HepG2 (cell line): ENCODE measurements around the gene MPC1. TPM values are rescaled to one million over a fixed set of nuclear protein-coding genes. Genes with fewer than 3 reads are reported as not detected.
A peak's percentile ranks its signal among the peaks of the same experiment; 100 is the strongest.

Experiments used
- AGO2 ChIP-seq: fragments of 200-400 bp; formaldehyde crosslinking; optimal IDR thresholded peaks from 2 replicates; pipeline ENCODE3; 2017; ENCODE audit warnings: mild to moderate bottlenecking, low read depth, low read length, moderate library complexity
- BRD4 ChIP-seq: sonication (generic); formaldehyde crosslinking; IDR thresholded peaks from 2 replicates; pipeline ENCODE4 v1.4.0; 2020; ENCODE audit warnings: missing genetic modification reagents
- EED ChIP-seq: sonication (generic); formaldehyde crosslinking; IDR thresholded peaks from 2 replicates; pipeline ENCODE4 v1.5.0; 2020; ENCODE audit warnings: mild to moderate bottlenecking, missing genetic modification reagents
- FOXC1 ChIP-seq: sonication (generic); formaldehyde crosslinking; IDR thresholded peaks from 2 replicates; pipeline ENCODE4 v1.8.0; 2022; ENCODE audit warnings: mild to moderate bottlenecking, missing genetic modification reagents, borderline replicate concordance
- HNF4A ChIP-seq: sonication (generic); formaldehyde crosslinking; IDR thresholded peaks from 2 replicates; pipeline ENCODE4 v1.4.0; 2020; ENCODE audit warnings: missing genetic modification reagents
- ISL2 ChIP-seq: sonication (generic); formaldehyde crosslinking; IDR thresholded peaks from 2 replicates; pipeline ENCODE4 v1.5.0; 2020; ENCODE audit warnings: missing genetic modification reagents
- JARID2 ChIP-seq: sonication (generic); formaldehyde crosslinking; IDR thresholded peaks from 2 replicates; pipeline ENCODE4 v1.8.1; 2023; ENCODE audit warnings: missing genetic modification reagents, inconsistent platforms; ENCODE audit not compliant: insufficient replicate concordance
- KDM4B ChIP-seq: sonication (generic); formaldehyde crosslinking; IDR thresholded peaks from 2 replicates; pipeline ENCODE4 v1.4.0; 2020; ENCODE audit warnings: missing genetic modification reagents
- KDM5B ChIP-seq: sonication (generic); formaldehyde crosslinking; IDR thresholded peaks from 2 replicates; pipeline ENCODE4 v1.4.0; 2020; ENCODE audit warnings: missing genetic modification reagents, mild to moderate bottlenecking, borderline replicate concordance
- MXD3 ChIP-seq: IDR thresholded peaks from 2 replicates; pipeline ENCODE4 v1.6.1; 2016; ENCODE audit warnings: mild to moderate bottlenecking, missing biosample characterization, missing genetic modification reagents
- PAF1 ChIP-seq: IDR thresholded peaks from 2 replicates; pipeline ENCODE4 v1.6.1; 2016; ENCODE audit warnings: missing genetic modification reagents, missing compliant biosample characterization
- PHF5A ChIP-seq: IDR thresholded peaks from one replicate; pipeline ENCODE4 v1.6.1; 2018; ENCODE audit warnings: low read depth, missing genetic modification reagents; ENCODE audit not compliant: unreplicated experiment
- POLR2G ChIP-seq: fragments of 200-400 bp; formaldehyde crosslinking; IDR thresholded peaks from 2 replicates; pipeline ENCODE4 v1.6.1; 2018; ENCODE audit warnings: mild to moderate bottlenecking, low read depth, low read length, moderate library complexity
- TAF15 ChIP-seq: fragments of 200-400 bp; formaldehyde crosslinking; IDR thresholded peaks from one replicate; pipeline ENCODE4 v1.6.1; 2018; ENCODE audit warnings: mild to moderate bottlenecking, low read depth, low read length; ENCODE audit not compliant: poor library complexity, severe bottlenecking
- TP53 ChIP-seq: sonication (generic); formaldehyde crosslinking; conservative IDR thresholded peaks from 2 replicates; pipeline ENCODE4 v1.4.0; 2020; ENCODE audit warnings: missing genetic modification reagents
- ZC3H13 ChIP-seq: sonication (generic); formaldehyde crosslinking; IDR thresholded peaks from 2 replicates; pipeline ENCODE4 v1.8.1; 2023; ENCODE audit warnings: mild to moderate bottlenecking, missing genetic modification reagents, moderate library complexity
- ZHX1 ChIP-seq: sonication (generic); formaldehyde crosslinking; IDR thresholded peaks from 2 replicates; pipeline ENCODE4 v1.8.1; 2022; ENCODE audit warnings: low read depth, mild to moderate bottlenecking, missing genetic modification reagents
- ZNF101 ChIP-seq: sonication (generic); formaldehyde crosslinking; IDR thresholded peaks from 2 replicates; pipeline ENCODE4 v1.4.0; 2020; ENCODE audit warnings: mild to moderate bottlenecking, low read depth, missing genetic modification reagents, borderline replicate concordance
- ZNF121 ChIP-seq: sonication (generic); formaldehyde crosslinking; IDR thresholded peaks from 2 replicates; pipeline ENCODE4 v1.5.0; 2020; ENCODE audit warnings: mild to moderate bottlenecking, missing genetic modification reagents
- ZNF431 ChIP-seq: sonication (generic); formaldehyde crosslinking; IDR thresholded peaks from 2 replicates; pipeline ENCODE4 v1.9.0; 2022; ENCODE audit warnings: missing genetic modification reagents, low read depth, mild to moderate bottlenecking, borderline replicate concordance
- ZNF766 ChIP-seq: sonication (generic); formaldehyde crosslinking; IDR thresholded peaks from 2 replicates; pipeline ENCODE4 v1.5.0; 2020; ENCODE audit warnings: missing genetic modification reagents, borderline replicate concordance
- ZNF770 ChIP-seq: sonication (generic); formaldehyde crosslinking; IDR thresholded peaks from 2 replicates; pipeline ENCODE4 v1.5.0; 2020; ENCODE audit warnings: mild to moderate bottlenecking, missing genetic modification reagents
- polyA plus RNA-seq, 8 experiments: library from polyadenylated mRNA; depleted of rRNA in 3 of 8; stranded (reverse) in 7 of 8; unstranded in 1 of 8; fragments of >200 nt; fragmentation: Illumina TruSeq in 4 of 8; extraction: Trizol in 4 of 8; gene quantifications; 2 replicates each; pipeline versions ENCODE4 v1.2.1 to v1.2.3, GENCODE V29; 2011 to 2016; ENCODE audit warnings: low read depth in 4 of 8, missing spikeins in 1 of 8, mixed read lengths in 1 of 8; ENCODE audit not compliant: insufficient read depth in 1 of 8
- total RNA-seq, 5 experiments: library from RNA; depleted of rRNA; stranded (reverse); fragments of >200 nt; fragmentation: Illumina TruSeq; extraction: Trizol; gene quantifications; 2 replicates each; pipeline ENCODE4 v1.2.3, GENCODE V29; 2016; ENCODE audit warnings: low read depth in 1 of 5

MPC1 gene
- total and polyA plus RNA-seq, 2 of the 13 experiments (the other 11 are each of a cell fraction or from before 2014, with no cell fraction given) = 189 to 214 TPM

GRCh38 chr6:166381733-166382499 lies 824 bp downstream of the MPC1 start (continued):
- TF ChIP-seq ZHX1 (CRISPR knock-in tag) = no peak
- TF ChIP-seq EED (CRISPR knock-in tag) = no peak
- TF ChIP-seq BRD4 (CRISPR knock-in tag) = peak; percentile 71; the same call in 1 of the 2 replicates
- no peak for TF ChIP-seq ZNF121
- no peak for TF ChIP-seq MXD3 (CRISPR knock-in tag)
- peak; percentile 93; the same call in 1 of the 2 replicates for TF ChIP-seq FOXC1 (CRISPR knock-in tag)
- TF ChIP-seq PAF1 = no peak
- no peak for TF ChIP-seq HNF4A (CRISPR knock-in tag)
- TF ChIP-seq KDM5B (CRISPR knock-in tag) = peak; percentile 64; the same call in 1 of the 2 replicates
- no peak for TF ChIP-seq TP53 (CRISPR knock-in tag)
- TF ChIP-seq POLR2G = peak; percentile 76
- no peak for TF ChIP-seq ZNF770
- TF ChIP-seq AGO2 = peak; percentile 70
- TF ChIP-seq TAF15 = peak; percentile 67
- TF ChIP-seq ZC3H13 (CRISPR knock-in tag) = peak; percentile 81; the same call in 1 of the 2 replicates
- TF ChIP-seq ZNF101 = 0 out of 2 replicates have a peak, but pooled peaks have one; percentile 44
- peak; percentile 43 for TF ChIP-seq PHF5A (CRISPR knock-in tag)
- TF ChIP-seq JARID2 = peak; percentile 79
- TF ChIP-seq ZNF431 (CRISPR knock-in tag) = no peak
- TF ChIP-seq KDM4B (CRISPR knock-in tag) = peak; percentile 92; the same call in 1 of the 2 replicates
- TF ChIP-seq ISL2 (CRISPR knock-in tag) = peak; percentile 81; the same call in 1 of the 2 replicates
- TF ChIP-seq ZNF766 = no peak
